ENCODE results near the gene MKX. TPM values are rescaled to one million over a fixed set of nuclear protein-coding genes. Genes with fewer than 3 reads are reported as not detected.

MKX gene
- polyA plus RNA-seq, 3 donors from 2014 or later: not detected

Other genes with a start within 250 kb of the MKX start
- gene RAB18, start 241.5 kb downstream of the MKX start, polyA plus RNA-seq: 100 to 1,000 TPM in 2 of 3 donors, 10 to 100 TPM in 1; 93.4 to 154 (median 109) TPM

All from immature natural killer cell (primary cell).